ENCODE data around the gene FAM161A.

The FAM161A gene, protein sequence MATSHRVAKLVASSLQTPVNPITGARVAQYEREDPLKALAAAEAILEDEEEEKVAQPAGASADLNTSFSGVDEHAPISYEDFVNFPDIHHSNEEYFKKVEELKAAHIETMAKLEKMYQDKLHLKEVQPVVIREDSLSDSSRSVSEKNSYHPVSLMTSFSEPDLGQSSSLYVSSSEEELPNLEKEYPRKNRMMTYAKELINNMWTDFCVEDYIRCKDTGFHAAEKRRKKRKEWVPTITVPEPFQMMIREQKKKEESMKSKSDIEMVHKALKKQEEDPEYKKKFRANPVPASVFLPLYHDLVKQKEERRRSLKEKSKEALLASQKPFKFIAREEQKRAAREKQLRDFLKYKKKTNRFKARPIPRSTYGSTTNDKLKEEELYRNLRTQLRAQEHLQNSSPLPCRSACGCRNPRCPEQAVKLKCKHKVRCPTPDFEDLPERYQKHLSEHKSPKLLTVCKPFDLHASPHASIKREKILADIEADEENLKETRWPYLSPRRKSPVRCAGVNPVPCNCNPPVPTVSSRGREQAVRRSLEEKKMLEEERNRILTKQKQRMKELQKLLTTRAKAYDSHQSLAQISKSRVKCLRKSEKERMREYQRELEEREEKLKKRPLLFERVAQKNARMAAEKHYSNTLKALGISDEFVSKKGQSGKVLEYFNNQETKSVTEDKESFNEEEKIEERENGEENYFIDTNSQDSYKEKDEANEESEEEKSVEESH

DNA sequence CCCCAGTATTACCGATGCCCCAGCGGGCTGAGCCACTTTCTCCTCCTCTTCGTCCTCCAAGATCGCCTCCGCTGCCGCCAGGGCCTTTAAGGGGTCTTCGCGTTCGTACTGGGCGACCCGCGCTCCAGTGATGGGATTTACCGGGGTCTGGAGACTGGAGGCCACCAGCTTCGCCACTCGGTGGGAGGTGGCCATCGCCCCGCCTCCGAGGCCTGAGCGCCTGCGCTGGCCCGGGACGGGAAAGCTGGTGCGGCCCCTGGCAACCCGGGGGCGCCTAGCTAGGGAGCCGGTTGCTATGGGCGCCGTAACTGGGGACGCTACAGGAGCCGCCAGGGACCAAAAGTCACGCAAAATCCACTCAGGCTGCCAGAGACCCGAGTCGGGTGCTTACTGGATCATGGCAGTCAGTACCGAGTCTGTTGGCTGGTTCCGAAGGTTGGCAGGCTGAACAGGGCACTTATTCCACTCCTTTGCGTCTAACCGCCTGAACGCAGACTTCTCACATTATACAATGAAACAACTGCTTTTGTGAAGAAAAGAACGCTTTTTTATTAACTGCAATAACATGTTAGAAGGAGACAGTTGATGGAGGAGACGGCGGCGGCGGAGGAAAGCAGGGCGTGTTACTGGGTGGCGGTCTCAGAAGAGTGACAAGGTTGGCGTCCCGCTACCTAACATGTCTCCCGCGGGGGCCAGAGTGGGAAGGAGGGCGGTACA, at the start of gene FAM161A:
TSS of gene FAM161A (minus strand) at position 214 of the 717 bp plus-strand sequence. CDS start at position 195, 19 bp downstream.
- TF ChIP-seq, protein P1, sequence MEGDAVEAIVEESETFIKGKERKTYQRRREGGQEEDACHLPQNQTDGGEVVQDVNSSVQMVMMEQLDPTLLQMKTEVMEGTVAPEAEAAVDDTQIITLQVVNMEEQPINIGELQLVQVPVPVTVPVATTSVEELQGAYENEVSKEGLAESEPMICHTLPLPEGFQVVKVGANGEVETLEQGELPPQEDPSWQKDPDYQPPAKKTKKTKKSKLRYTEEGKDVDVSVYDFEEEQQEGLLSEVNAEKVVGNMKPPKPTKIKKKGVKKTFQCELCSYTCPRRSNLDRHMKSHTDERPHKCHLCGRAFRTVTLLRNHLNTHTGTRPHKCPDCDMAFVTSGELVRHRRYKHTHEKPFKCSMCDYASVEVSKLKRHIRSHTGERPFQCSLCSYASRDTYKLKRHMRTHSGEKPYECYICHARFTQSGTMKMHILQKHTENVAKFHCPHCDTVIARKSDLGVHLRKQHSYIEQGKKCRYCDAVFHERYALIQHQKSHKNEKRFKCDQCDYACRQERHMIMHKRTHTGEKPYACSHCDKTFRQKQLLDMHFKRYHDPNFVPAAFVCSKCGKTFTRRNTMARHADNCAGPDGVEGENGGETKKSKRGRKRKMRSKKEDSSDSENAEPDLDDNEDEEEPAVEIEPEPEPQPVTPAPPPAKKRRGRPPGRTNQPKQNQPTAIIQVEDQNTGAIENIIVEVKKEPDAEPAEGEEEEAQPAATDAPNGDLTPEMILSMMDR (IDR thresholded peaks at IDR 0.05; ENCODE audit: borderline replicate concordance, insufficient read depth, low read depth, low read length): no peak
- H3K4me3 ChIP-seq (ENCODE audit: low read depth, low read length): peak within 1 kb of the TSS; percentile 85

DNA sequence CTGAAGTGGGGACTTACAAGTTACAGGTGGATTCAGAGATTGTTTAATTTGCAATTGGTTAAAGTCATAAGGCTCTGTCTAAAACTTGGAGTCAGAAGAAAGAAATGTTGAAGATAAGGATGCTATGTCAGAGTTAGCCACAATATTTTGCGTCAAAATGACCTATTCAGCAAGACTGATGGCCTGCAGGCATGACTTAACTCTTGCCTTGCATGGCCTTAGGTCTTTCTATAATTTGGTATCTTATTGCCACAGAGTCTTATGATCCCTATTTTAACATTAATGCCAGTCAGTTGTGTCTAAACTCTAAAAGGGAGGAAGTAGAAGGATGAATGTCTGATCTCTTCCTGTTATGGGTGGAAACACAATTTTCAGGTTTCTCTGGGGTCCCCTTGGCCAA, 46.4 kb upstream of the FAM161A start:
- TF ChIP-seq, protein P1 (IDR thresholded peaks at IDR 0.05; ENCODE audit: borderline replicate concordance, insufficient read depth, low read depth, low read length): no peak
- no peak overlapping the region for H3K4me3 ChIP-seq (ENCODE audit: low read depth, low read length)

DNA sequence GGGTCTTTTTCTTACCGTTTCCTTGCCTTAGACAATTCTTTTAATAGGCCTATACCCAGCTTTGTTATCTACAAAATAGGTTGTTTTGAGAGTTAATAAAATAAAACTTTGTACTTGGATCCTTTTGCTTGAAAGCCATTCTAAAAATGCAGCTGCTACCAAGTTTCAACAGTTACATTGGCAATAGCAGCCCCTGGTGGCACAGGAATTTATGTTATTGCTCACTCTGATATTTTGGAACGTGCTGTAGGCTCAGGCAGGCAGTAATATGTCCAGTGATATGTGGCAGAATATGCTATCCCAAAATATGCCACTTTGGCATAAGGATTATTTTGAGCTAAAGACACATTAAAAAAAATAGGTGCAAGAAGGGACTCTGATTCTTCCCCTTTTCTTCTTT, 45.0 kb upstream of the FAM161A start:
- TF ChIP-seq, protein P1 (IDR thresholded peaks at IDR 0.05; ENCODE audit: borderline replicate concordance, insufficient read depth, low read depth, low read length): peak; percentile 51; the same call in 1 of the 2 replicates
- no peak overlapping the region for H3K4me3 ChIP-seq (ENCODE audit: low read depth, low read length)

DNA sequence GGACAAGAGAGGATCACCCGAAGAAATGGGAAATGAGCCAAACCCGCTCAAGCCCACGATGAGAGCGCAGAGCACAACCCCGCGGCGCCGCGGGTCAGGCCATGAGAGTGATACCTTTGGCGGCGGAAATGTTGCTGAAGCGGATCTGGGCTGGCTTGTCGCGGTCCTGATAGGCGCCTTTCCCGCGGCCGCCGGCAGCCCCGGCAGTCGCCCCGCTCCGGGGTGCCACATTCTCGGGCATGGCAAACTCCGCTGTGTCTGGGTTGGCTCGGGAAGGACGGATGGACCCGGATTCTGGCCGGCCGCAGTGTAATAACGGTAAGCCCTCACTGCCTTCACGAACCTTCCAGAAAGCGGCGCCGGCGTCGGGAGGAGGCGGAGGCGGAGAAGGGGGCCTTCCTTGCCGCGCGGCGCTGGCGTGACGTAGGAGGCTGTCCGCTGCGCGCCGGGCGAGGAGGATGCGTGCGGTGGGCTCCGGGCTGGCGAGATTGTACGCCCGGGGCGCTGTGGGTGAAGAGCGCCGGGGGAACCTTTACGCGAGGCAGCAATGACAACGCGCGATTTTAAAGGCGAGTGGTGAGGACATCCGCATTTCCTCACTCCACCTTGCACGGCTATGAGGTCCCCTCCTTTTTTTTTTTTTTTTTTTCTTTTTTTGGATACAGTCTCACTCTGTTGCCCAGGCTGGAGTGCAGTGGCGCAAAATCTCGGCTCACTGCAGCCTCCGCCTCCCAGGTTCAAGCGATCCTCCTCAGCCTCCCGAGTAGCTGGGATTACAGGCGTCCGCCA, 34.6 kb upstream of the FAM161A start, which contains the start of gene CCT4:
TSS of gene CCT4 (minus strand) at position 390 of the 789 bp plus-strand sequence. CDS start at position 241, 149 bp downstream.
- H3K4me3 ChIP-seq (ENCODE audit: low read depth, low read length): peak within 1 kb of the TSS; percentile 58
- TF ChIP-seq, protein P1 (IDR thresholded peaks at IDR 0.05; ENCODE audit: borderline replicate concordance, insufficient read depth, low read depth, low read length): no peak

DNA sequence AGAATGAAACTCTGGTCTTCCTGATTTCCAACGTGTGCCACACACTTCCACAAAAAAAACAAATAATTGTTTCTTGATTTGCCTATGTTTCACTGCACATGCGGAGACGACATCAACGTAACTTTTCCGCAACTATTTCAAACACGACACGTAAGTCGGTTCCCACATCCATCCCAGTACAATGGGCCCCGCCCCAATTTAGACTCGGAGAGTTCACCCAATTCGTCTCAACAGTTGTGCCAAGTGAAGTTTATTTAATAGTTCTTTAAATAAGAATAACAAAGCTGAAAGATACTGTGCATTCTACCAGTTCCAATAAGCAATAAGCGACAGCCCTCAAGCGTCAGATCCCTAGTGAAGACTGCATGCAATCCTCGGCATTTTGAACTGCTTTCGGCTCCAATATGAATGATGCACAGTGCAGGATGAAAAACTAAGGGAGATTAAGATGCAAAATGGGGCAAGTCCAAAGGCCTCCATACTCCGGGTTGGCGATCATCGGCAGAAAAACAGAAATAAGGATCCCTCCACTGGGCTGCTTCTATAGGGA, 33.9 kb upstream of the FAM161A start:
- H3K4me3 ChIP-seq (ENCODE audit: low read depth, low read length): peak overlapping the region; percentile 58
- TF ChIP-seq, protein P1 (IDR thresholded peaks at IDR 0.05; ENCODE audit: borderline replicate concordance, insufficient read depth, low read depth, low read length): no peak
